GM23338 (cell line): ENCODE measurements around the gene PPP1R3G. TPM values are rescaled to one million over a fixed set of nuclear protein-coding genes. Genes with fewer than 3 reads are reported as not detected.

ENCODE experiments used
- ATAC-seq: fragments of 200-7000 bp; cut with Tn5 transposase; 3 replicates; pipeline ENCODE4 v1.9.1; 2020
- DNase-seq: peaks from one replicate; pipeline ENCODE4 v3.0.0-alpha.2; 2015; ENCODE audit warnings: low spot score
- H2AFZ ChIP-seq: fragments of 200-600 bp; sonication (generic); 2 replicates; pipeline ENCODE4 v1.8.0; 2016; ENCODE audit warnings: antibody characterized with exemption, mild to moderate bottlenecking, moderate library complexity
- H3F3A ChIP-seq: fragments of 200-600 bp; sonication (generic); replicated peaks from 2 replicates; pipeline ENCODE4 v1.8.0; 2017; ENCODE audit warnings: antibody characterized with exemption, mixed run types, low read depth
- H3K27ac ChIP-seq: fragments of 200-600 bp; sonication (generic); 2 replicates; pipeline ENCODE4 v1.6.1; 2016; ENCODE audit warnings: low read depth
- H3K27me3 ChIP-seq: fragments of 200-600 bp; sonication (generic); 2 replicates; pipeline ENCODE4 v1.8.0; 2016; ENCODE audit warnings: mild to moderate bottlenecking, mixed run types, moderate library complexity; ENCODE audit not compliant: insufficient read depth
- H3K36me3 ChIP-seq: fragments of 200-600 bp; sonication (generic); 2 replicates; pipeline ENCODE4 v1.8.0; 2016; ENCODE audit warnings: mild to moderate bottlenecking; ENCODE audit not compliant: insufficient read depth
- H3K4me1 ChIP-seq: fragments of 200-600 bp; sonication (generic); 2 replicates; pipeline ENCODE4 v1.8.0; 2016; ENCODE audit warnings: mild to moderate bottlenecking, moderate library complexity; ENCODE audit not compliant: insufficient read depth
- H3K4me2 ChIP-seq: fragments of 200-600 bp; sonication (generic); 2 replicates; pipeline ENCODE4 v1.7.1; 2017; ENCODE audit warnings: mixed run types
- H3K4me3 ChIP-seq: fragments of 200-600 bp; sonication (generic); 2 replicates; pipeline ENCODE4 v1.6.1; 2016; ENCODE audit warnings: mixed run types
- H3K79me2 ChIP-seq: fragments of 200-600 bp; sonication (generic); replicated peaks from 2 replicates; pipeline ENCODE4 v1.8.0; 2017; ENCODE audit warnings: mild to moderate bottlenecking; ENCODE audit not compliant: insufficient read depth
- H3K9me2 ChIP-seq: fragments of 200-600 bp; sonication (generic); 2 replicates; pipeline ENCODE4 v1.8.0; 2017; ENCODE audit not compliant: insufficient read depth
- H4K20me1 ChIP-seq: fragments of 200-600 bp; sonication (generic); replicated peaks from 2 replicates; pipeline ENCODE4 v1.8.0; 2017; ENCODE audit warnings: mild to moderate bottlenecking; ENCODE audit not compliant: insufficient read depth
- H3K27ac Mint-ChIP-seq: 2 replicates; pipeline ENCODE4 v1.8.0; 2020; ENCODE audit warnings: inconsistent platforms, mild to moderate bottlenecking, moderate library complexity, mixed read lengths
- H3K27me3 Mint-ChIP-seq: 3 replicates; pipeline ENCODE4 v1.8.0; 2022; ENCODE audit warnings: low read depth, mild to moderate bottlenecking, moderate library complexity, mixed read lengths, inconsistent platforms; ENCODE audit not compliant: insufficient read depth, poor library complexity
- H3K36me3 Mint-ChIP-seq: 3 replicates; pipeline ENCODE4 v1.8.0; 2021; ENCODE audit warnings: low read depth, mild to moderate bottlenecking, inconsistent platforms, moderate library complexity, mixed read lengths
- H3K4me1 Mint-ChIP-seq: 3 replicates; pipeline ENCODE4 v1.8.0; 2020; ENCODE audit warnings: mild to moderate bottlenecking, inconsistent platforms, mixed read lengths
- H3K4me3 Mint-ChIP-seq: 3 replicates; pipeline ENCODE4 v1.8.0; 2021; ENCODE audit warnings: moderate library complexity, mild to moderate bottlenecking, inconsistent platforms, mixed read lengths
- H3K9me3 Mint-ChIP-seq: 3 replicates; pipeline ENCODE4 v1.8.0; 2020; ENCODE audit warnings: moderate library complexity, mild to moderate bottlenecking, inconsistent platforms, mixed read lengths
- CREB1 ChIP-seq: fragments of 250-450 bp; sonication (Bioruptor Pico); IDR thresholded peaks from 2 replicates; pipeline ENCODE4 v1.5.0; 2020; ENCODE audit warnings: low read depth, mild to moderate bottlenecking, moderate library complexity
- EZH2 ChIP-seq: fragments of 200-600 bp; sonication (generic); IDR thresholded peaks from one replicate; pipeline ENCODE4 v1.8.0; 2017; ENCODE audit warnings: antibody characterized with exemption, mild to moderate bottlenecking, low read depth; ENCODE audit not compliant: unreplicated experiment
- EZH2phosphoT487 ChIP-seq: fragments of 200-600 bp; sonication (generic); IDR thresholded peaks from one replicate; pipeline ENCODE4 v1.8.1; 2018; ENCODE audit warnings: antibody characterized with exemption; ENCODE audit not compliant: unreplicated experiment
- JUNB ChIP-seq: IDR thresholded peaks from one replicate; pipeline ENCODE4 v1.6.1; 2016; ENCODE audit warnings: antibody characterized with exemption; ENCODE audit not compliant: unreplicated experiment
- NANOG ChIP-seq: IDR thresholded peaks from 2 replicates; pipeline ENCODE4 v1.6.1; 2016; ENCODE audit warnings: antibody characterized with exemption, borderline replicate concordance
- POLR2AphosphoS5 ChIP-seq: IDR thresholded peaks from 2 replicates; pipeline ENCODE4 v1.6.1; 2016; ENCODE audit warnings: antibody characterized with exemption, low read depth
- STAT1 ChIP-seq: IDR thresholded peaks from one replicate; pipeline ENCODE4 v1.6.1; 2016; ENCODE audit warnings: antibody characterized with exemption; ENCODE audit not compliant: unreplicated experiment
- ZNF114 ChIP-seq: fragments of 250-450 bp; sonication (Bioruptor Pico); IDR thresholded peaks from 2 replicates; pipeline ENCODE4 v1.5.0; 2020; ENCODE audit warnings: mild to moderate bottlenecking, moderate library complexity
- ZNF331 ChIP-seq: fragments of 250-450 bp; sonication (Bioruptor Pico); IDR thresholded peaks from 2 replicates; pipeline ENCODE4 v1.5.0; 2020; ENCODE audit warnings: low read depth, mild to moderate bottlenecking, moderate library complexity
- polyA plus RNA-seq: library from polyadenylated mRNA; unstranded; fragments of >200 nt; fragmentation: Nextera tagmentation; extraction: Ambion mirVana; gene quantifications from 2 replicates; pipeline ENCODE4 v1.2.1, GENCODE V29; 2016
- total RNA-seq: library from RNA; depleted of rRNA; stranded (reverse); fragments of >200 nt; shearing (Covaris generic); gene quantifications from 2 replicates; pipeline ENCODE4 v1.2.3, GENCODE V29; 2014
- TF ChIP-seq, protein P1 (sequence below): IDR thresholded peaks from 2 replicates; pipeline ENCODE4 v1.6.1; 2016; ENCODE audit warnings: antibody characterized with exemption
- TF ChIP-seq, protein P2 (sequence below): IDR thresholded peaks from one replicate; pipeline ENCODE4 v1.6.1; 2018; ENCODE audit warnings: antibody characterized with exemption; ENCODE audit not compliant: unreplicated experiment
- TF ChIP-seq, protein P3 (sequence below), 2 experiments: fragments of 200-600 bp in 1 of 2; sonication (generic) in 1 of 2; conservative IDR thresholded peaks; 2 replicates each; pipeline versions ENCODE4 v1.5.1 to v1.6.1; 2016 to 2017; ENCODE audit warnings: antibody characterized with exemption in 2 of 2, low read depth in 2 of 2, mild to moderate bottlenecking in 2 of 2, moderate library complexity in 1 of 2
- TF ChIP-seq, protein P4 (sequence below): fragments of 250-450 bp; sonication (Bioruptor Pico); IDR thresholded peaks from 2 replicates; pipeline ENCODE4 v1.5.0; 2020; ENCODE audit warnings: mild to moderate bottlenecking, moderate library complexity

The PPP1R3G gene
- total and polyA plus RNA-seq, 2 experiments from 2014 or later = 0.13 to 0.24 TPM

DNA sequence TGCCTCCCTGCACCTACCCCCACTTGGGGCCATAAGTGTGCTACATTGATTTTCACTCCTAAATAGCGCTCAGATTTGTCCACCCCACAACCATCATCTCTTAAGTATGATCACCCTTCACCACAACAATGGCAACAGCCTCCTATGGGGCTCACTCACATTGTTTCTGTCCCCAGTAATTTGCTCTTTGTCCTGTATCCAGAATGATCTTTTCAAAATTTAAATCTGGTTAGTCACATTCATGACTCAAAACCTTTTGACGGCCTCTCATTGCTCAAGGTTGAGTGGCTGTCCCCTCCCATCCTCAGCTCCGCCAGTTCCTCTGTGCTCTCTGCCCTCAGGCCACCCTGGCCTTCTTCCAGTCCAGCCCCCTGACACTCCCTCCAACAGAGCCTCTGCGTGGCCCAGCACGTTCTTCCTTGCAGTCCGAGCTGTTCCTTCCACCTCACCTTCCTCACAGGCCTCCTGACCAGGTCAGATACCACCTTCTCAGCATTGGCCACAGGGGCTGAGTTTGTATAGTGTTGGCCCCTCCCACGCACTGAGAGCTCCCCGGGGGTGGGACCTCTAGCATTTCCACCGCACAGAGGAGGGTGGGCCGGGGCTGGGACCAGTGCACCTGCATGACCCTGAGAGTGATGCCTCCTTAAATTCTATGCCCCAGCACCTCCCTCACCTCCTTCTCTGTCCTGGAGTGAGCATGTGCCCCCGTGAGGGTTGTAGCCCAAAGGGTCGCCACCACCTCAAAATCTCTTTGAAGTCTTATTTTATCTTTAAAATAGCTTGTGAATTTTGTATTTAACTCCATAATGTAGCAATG lies 2.4 kb upstream of the PPP1R3G start:
- H3K36me3 Mint-ChIP-seq = peaks cover 3% of the 10 kb centered on the region; the same call in 2 of the 3 replicates
- no peak for ATAC-seq
- no peak overlapping the region for H3K4me2 ChIP-seq

More for the DNA sequence above, 2.4 kb upstream of the PPP1R3G start:
- H3K9me2 ChIP-seq = no peaks in the 10 kb centered on the region
- Mint-ChIP-seq H3K27me3 (peaks cover 49% of the 10 kb centered on the region), H3K4me3 (no peak overlapping the region), H3K27ac (no peak overlapping the region), H3K4me1 (peaks cover 6% of the 10 kb centered on the region), H3K9me3 (peaks cover 8% of the 10 kb centered on the region; the same call in 2 of the 3 replicates)
- no peak overlapping the region for H3K27ac ChIP-seq
- 0 out of 2 replicates have a peak, but pooled peaks cover 3% of the 10 kb centered on the region for H3F3A ChIP-seq
- no peak overlapping the region for H3K4me3 ChIP-seq
- H3K27me3 ChIP-seq = peaks cover 66% of the 10 kb centered on the region
- TF ChIP-seq, protein P1, sequence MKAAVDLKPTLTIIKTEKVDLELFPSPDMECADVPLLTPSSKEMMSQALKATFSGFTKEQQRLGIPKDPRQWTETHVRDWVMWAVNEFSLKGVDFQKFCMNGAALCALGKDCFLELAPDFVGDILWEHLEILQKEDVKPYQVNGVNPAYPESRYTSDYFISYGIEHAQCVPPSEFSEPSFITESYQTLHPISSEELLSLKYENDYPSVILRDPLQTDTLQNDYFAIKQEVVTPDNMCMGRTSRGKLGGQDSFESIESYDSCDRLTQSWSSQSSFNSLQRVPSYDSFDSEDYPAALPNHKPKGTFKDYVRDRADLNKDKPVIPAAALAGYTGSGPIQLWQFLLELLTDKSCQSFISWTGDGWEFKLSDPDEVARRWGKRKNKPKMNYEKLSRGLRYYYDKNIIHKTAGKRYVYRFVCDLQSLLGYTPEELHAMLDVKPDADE = no peak
- no peak for TF ChIP-seq EZH2phosphoT487
- TF ChIP-seq, protein P2, sequence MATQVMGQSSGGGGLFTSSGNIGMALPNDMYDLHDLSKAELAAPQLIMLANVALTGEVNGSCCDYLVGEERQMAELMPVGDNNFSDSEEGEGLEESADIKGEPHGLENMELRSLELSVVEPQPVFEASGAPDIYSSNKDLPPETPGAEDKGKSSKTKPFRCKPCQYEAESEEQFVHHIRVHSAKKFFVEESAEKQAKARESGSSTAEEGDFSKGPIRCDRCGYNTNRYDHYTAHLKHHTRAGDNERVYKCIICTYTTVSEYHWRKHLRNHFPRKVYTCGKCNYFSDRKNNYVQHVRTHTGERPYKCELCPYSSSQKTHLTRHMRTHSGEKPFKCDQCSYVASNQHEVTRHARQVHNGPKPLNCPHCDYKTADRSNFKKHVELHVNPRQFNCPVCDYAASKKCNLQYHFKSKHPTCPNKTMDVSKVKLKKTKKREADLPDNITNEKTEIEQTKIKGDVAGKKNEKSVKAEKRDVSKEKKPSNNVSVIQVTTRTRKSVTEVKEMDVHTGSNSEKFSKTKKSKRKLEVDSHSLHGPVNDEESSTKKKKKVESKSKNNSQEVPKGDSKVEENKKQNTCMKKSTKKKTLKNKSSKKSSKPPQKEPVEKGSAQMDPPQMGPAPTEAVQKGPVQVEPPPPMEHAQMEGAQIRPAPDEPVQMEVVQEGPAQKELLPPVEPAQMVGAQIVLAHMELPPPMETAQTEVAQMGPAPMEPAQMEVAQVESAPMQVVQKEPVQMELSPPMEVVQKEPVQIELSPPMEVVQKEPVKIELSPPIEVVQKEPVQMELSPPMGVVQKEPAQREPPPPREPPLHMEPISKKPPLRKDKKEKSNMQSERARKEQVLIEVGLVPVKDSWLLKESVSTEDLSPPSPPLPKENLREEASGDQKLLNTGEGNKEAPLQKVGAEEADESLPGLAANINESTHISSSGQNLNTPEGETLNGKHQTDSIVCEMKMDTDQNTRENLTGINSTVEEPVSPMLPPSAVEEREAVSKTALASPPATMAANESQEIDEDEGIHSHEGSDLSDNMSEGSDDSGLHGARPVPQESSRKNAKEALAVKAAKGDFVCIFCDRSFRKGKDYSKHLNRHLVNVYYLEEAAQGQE = no peak
- no peak for TF ChIP-seq NANOG
- TF ChIP-seq, protein P3, sequence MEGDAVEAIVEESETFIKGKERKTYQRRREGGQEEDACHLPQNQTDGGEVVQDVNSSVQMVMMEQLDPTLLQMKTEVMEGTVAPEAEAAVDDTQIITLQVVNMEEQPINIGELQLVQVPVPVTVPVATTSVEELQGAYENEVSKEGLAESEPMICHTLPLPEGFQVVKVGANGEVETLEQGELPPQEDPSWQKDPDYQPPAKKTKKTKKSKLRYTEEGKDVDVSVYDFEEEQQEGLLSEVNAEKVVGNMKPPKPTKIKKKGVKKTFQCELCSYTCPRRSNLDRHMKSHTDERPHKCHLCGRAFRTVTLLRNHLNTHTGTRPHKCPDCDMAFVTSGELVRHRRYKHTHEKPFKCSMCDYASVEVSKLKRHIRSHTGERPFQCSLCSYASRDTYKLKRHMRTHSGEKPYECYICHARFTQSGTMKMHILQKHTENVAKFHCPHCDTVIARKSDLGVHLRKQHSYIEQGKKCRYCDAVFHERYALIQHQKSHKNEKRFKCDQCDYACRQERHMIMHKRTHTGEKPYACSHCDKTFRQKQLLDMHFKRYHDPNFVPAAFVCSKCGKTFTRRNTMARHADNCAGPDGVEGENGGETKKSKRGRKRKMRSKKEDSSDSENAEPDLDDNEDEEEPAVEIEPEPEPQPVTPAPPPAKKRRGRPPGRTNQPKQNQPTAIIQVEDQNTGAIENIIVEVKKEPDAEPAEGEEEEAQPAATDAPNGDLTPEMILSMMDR (conservative IDR thresholded peaks at IDR 0.05; ENCODE audit: low read depth in 2 of 2) = no peak
- TF ChIP-seq, protein P4, sequence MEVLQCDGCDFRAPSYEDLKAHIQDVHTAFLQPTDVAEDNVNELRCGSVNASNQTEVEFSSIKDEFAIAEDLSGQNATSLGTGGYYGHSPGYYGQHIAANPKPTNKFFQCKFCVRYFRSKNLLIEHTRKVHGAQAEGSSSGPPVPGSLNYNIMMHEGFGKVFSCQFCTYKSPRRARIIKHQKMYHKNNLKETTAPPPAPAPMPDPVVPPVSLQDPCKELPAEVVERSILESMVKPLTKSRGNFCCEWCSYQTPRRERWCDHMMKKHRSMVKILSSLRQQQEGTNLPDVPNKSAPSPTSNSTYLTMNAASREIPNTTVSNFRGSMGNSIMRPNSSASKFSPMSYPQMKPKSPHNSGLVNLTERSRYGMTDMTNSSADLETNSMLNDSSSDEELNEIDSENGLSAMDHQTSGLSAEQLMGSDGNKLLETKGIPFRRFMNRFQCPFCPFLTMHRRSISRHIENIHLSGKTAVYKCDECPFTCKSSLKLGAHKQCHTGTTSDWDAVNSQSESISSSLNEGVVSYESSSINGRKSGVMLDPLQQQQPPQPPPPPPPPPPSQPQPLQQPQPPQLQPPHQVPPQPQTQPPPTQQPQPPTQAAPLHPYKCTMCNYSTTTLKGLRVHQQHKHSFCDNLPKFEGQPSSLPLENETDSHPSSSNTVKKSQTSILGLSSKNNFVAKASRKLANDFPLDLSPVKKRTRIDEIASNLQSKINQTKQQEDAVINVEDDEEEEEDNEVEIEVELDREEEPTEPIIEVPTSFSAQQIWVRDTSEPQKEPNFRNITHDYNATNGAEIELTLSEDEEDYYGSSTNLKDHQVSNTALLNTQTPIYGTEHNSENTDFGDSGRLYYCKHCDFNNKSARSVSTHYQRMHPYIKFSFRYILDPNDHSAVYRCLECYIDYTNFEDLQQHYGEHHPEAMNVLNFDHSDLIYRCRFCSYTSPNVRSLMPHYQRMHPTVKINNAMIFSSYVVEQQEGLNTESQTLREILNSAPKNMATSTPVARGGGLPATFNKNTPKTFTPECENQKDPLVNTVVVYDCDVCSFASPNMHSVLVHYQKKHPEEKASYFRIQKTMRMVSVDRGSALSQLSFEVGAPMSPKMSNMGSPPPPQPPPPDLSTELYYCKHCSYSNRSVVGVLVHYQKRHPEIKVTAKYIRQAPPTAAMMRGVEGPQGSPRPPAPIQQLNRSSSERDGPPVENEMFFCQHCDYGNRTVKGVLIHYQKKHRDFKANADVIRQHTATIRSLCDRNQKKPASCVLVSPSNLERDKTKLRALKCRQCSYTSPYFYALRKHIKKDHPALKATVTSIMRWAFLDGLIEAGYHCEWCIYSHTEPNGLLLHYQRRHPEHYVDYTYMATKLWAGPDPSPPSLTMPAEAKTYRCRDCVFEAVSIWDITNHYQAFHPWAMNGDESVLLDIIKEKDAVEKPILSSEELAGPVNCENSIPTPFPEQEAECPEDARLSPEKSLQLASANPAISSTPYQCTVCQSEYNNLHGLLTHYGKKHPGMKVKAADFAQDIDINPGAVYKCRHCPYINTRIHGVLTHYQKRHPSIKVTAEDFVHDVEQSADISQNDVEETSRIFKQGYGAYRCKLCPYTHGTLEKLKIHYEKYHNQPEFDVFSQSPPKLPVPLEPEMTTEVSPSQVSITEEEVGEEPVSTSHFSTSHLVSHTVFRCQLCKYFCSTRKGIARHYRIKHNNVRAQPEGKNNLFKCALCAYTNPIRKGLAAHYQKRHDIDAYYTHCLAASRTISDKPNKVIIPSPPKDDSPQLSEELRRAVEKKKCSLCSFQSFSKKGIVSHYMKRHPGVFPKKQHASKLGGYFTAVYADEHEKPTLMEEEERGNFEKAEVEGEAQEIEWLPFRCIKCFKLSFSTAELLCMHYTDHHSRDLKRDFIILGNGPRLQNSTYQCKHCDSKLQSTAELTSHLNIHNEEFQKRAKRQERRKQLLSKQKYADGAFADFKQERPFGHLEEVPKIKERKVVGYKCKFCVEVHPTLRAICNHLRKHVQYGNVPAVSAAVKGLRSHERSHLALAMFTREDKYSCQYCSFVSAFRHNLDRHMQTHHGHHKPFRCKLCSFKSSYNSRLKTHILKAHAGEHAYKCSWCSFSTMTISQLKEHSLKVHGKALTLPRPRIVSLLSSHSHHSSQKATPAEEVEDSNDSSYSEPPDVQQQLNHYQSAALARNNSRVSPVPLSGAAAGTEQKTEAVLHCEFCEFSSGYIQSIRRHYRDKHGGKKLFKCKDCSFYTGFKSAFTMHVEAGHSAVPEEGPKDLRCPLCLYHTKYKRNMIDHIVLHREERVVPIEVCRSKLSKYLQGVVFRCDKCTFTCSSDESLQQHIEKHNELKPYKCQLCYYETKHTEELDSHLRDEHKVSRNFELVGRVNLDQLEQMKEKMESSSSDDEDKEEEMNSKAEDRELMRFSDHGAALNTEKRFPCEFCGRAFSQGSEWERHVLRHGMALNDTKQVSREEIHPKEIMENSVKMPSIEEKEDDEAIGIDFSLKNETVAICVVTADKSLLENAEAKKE (CRISPR knock-in tag) = no peak
- no peak for TF ChIP-seq EZH2
- no peak for TF ChIP-seq JUNB
- no peak for TF ChIP-seq POLR2AphosphoS5
- no peak for TF ChIP-seq STAT1
- TF ChIP-seq CREB1 = no peak
- no peak for TF ChIP-seq ZNF331 (CRISPR knock-in tag)
- no peak for TF ChIP-seq ZNF114 (CRISPR knock-in tag)
- peaks cover 10% of the 10 kb centered on the region; the same call in 1 of the 2 replicates for H3K4me1 ChIP-seq
- no peak for DNase-seq
- H3K36me3 ChIP-seq = no peaks in the 10 kb centered on the region; the same call in 1 of the 2 replicates
- H2AFZ ChIP-seq = no peak overlapping the region
- H4K20me1 ChIP-seq = no peaks in the 10 kb centered on the region; the same call in 1 of the 2 replicates
- no peaks in the 10 kb centered on the region for H3K79me2 ChIP-seq
